Uterus (tissue), 4 donors: ENCODE measurements around the gene ARHGEF28. TPM values are rescaled to one million over a fixed set of nuclear protein-coding genes. Genes with fewer than 3 reads are reported as not detected.

Source experiments
- DNase-seq, 2 donors: peaks; one replicate each; pipeline ENCODE4 v3.0.0-alpha.2; 2019 to 2020
- H3K27ac ChIP-seq, 2 donors: fragments of 200-600 bp; sonication (generic); 1 replicate in 1 of 2; 2 replicates in 1 of 2; pipeline ENCODE4 v1.5.1; 2016 to 2018
- H3K27me3 ChIP-seq, 2 donors: fragments of 200-600 bp; sonication (generic); one replicate each; pipeline ENCODE4 v1.5.1; 2018 to 2019; ENCODE audit warnings: control low read depth in 1 of 2
- H3K36me3 ChIP-seq, 2 donors: fragments of 200-600 bp; sonication (generic); one replicate each; pipeline ENCODE4 v1.5.1; 2019; ENCODE audit warnings: control low read depth in 1 of 2
- H3K4me1 ChIP-seq, 2 donors: fragments of 200-600 bp; sonication (generic); one replicate each; pipeline ENCODE4 v1.5.1; 2018 to 2019; ENCODE audit warnings: control low read depth in 1 of 2
- H3K4me3 ChIP-seq, 2 donors: fragments of 200-600 bp; sonication (generic); 1 replicate in 1 of 2; 2 replicates in 1 of 2; pipeline ENCODE4 v1.5.1; 2018 to 2019; ENCODE audit warnings: mild to moderate bottlenecking in 1 of 2
- H3K9me3 ChIP-seq, 2 donors: fragments of 200-600 bp; sonication (generic); one replicate each; pipeline ENCODE4 v1.5.1; 2019; ENCODE audit warnings: control low read depth in 1 of 2
- CTCF ChIP-seq, 4 experiments: fragments of 200-600 bp in 2 of 4; fragments of 450-650 bp in 2 of 4; sonication (generic) in 2 of 4; IDR thresholded peaks; one replicate each; pipeline ENCODE4 v1.5.1; 2016 to 2019; ENCODE audit warnings: antibody characterized with exemption in 4 of 4, mild to moderate bottlenecking in 2 of 4, moderate library complexity in 1 of 4
- POLR2A ChIP-seq, 2 donors: fragments of 450-650 bp; IDR thresholded peaks; one replicate each; pipeline ENCODE4 v1.6.1; 2016; ENCODE audit warnings: antibody characterized with exemption in 2 of 2, mild to moderate bottlenecking in 1 of 2, moderate library complexity in 1 of 2
- intact Hi-C: fragments of 100-400 bp; cut with DNase I; formaldehyde crosslinking; loops from one replicate; pipeline ENCODE4 v1.15.1; 2023; ENCODE audit warnings: low total_unique reads
- total RNA-seq, 4 donors: library from RNA; depleted of rRNA in 3 of 4; stranded (reverse); fragments of >200 nt in 3 of 4; gene quantifications; one replicate each; pipeline versions ENCODE4 v1.1.0 to v1.2.4, GENCODE V29; 2014 to 2023
- donor health status: DM: yes; HTN: yes; CAD: no.

ARHGEF28 gene
- total RNA-seq, 4 donors from 2014 or later: 11.9 to 23.2 (median 19.3) TPM

DNA sequence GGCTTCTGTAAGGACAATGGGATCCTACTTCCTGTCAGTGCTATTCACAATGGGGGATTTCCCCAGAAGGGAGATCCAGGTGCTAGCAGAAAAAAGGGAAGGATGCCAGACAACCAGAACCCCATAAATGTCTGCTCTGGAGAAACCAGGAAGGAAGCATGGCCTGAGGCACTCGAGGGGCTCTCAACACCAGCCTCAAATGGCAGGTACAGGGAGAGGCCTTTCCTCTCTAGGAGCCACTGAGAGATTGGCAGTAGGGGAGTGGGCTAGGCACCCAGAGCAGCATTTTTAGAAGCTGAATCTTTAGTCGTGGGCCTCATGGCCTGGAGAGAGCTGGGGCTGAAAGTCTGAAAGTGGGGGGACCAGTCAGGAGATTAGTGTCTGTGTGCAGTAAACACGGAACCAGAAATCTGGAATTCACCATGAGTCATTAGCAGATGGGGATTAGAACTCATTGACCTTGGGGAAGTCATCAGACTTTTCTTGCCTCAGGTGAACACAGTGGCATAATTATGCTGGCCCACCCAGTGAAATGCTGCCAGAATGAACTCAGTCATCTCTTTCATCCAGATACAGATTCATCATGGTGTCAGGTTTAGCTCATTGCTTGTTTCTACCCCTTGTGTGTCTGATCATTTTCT is 28.3 kb downstream of the ARHGEF28 start:
- no peaks in the 10 kb centered on the region for H3K9me3 ChIP-seq
- no peak for DNase-seq
- H3K36me3 ChIP-seq: no peaks in the 10 kb centered on the region
- no peak overlapping the region for H3K4me3 ChIP-seq
- TF ChIP-seq POLR2A (IDR thresholded peaks at IDR 0.05) (no peak), CTCF (IDR thresholded peaks at IDR 0.05) (no peak)
- intact Hi-C loops: no loop called here
- no peaks in the 10 kb centered on the region for H3K4me1 ChIP-seq
- H3K27ac ChIP-seq: no peak overlapping the region
- no peaks in the 10 kb centered on the region for H3K27me3 ChIP-seq

- Histone ChIP-seq H3K36me3 (no peaks in the 10 kb centered on the region), H3K4me1 (no peaks in the 10 kb centered on the region), H3K27ac (no peak overlapping the region), H3K4me3 (no peak overlapping the region), H3K9me3 (no peaks in the 10 kb centered on the region), H3K27me3 (no peaks in the 10 kb centered on the region)
- intact Hi-C loops: no loop called here
- no peak for DNase-seq
- TF ChIP-seq CTCF (IDR thresholded peaks at IDR 0.05): no peak
- TF ChIP-seq POLR2A (IDR thresholded peaks at IDR 0.05): no peak
Observed at GRCh38 chr5:73654819-73655318, 28.9 kb downstream of the ARHGEF28 start.

DNA sequence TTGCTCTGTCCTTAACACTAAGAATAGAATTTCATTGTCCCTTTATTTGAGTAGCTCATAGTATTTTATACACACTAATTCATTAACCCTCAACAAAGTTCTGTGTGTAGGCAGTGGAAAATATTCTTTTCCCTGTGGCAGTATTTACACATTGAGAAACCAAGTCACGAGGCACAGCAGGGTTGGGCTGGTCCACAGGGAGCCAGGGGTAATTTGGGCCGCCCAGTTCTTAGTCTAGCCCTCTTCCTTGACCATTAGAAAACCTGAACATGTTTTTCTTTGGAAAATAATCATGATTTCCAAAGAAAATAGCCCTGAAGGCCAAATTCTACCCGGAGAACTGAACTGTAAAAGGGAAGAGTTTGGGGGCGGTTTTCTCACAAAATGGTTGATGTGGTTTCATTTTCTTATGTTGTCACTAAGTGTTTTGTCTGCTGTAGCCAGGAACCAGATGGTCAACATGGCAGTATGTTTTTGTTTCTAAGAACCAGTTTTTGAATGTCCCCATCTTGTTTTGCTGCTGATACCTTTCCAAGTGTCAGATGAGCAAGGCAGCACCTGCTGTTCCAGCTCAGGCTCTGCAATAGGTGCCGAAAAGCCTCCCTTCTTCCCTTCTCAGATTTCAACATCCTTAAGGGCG is 29.6 kb downstream of the ARHGEF28 start:
- H3K9me3 ChIP-seq: no peaks in the 10 kb centered on the region
- H3K27me3 ChIP-seq: no peaks in the 10 kb centered on the region
- no peaks in the 10 kb centered on the region for H3K36me3 ChIP-seq
- intact Hi-C loops: no loop called here
- no peak overlapping the region for H3K27ac ChIP-seq
- no peak overlapping the region for H3K4me3 ChIP-seq
- TF ChIP-seq POLR2A (IDR thresholded peaks at IDR 0.05) (no peak), CTCF (IDR thresholded peaks at IDR 0.05) (no peak)
- DNase-seq: no peak
- no peaks in the 10 kb centered on the region for H3K4me1 ChIP-seq

GRCh38 chr5:73661753-73662152 is 35.8 kb downstream of the ARHGEF28 start:
- TF ChIP-seq POLR2A (IDR thresholded peaks at IDR 0.05) (no peak), CTCF (IDR thresholded peaks at IDR 0.05) (no peak)
- Histone ChIP-seq H3K4me3 (no peak overlapping the region), H3K4me1 (no peaks in the 10 kb centered on the region), H3K9me3 (no peaks in the 10 kb centered on the region), H3K27ac (no peak overlapping the region), H3K27me3 (no peaks in the 10 kb centered on the region), H3K36me3 (no peaks in the 10 kb centered on the region)
- intact Hi-C loops: no loop called here
- DNase-seq: no peak

DNA sequence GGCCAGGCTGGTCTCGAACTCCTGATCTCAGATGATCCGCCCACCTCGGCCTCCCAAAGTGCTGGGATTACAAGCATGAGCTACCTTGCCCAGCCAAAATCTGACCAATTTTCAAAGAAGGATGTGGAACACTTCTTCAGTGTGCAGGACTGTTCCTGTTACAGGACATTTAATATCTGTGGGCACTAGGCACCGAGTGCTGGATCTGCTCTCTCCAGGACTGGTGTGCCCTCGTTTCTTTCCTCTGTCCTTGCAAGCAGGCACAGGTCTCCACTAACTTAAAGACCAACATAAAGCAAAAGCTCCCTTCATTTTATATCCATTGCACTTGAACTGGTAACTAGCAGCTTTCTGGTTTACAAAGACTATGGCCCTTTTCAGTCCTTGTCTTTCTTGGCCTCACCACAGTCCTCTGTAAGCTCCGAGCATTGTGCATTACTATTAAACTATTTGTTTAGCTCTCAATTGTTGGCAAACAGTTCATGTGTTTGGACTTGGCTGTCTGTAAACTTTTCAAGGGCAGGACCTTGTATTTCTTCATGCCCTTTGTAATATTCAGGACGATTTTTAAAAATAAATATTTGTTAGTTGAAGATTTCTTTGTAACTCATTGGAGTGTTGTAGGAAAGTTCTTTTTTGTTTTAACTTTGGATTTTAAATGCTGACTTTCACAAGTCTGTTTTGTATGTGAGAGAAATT is 37.3 kb downstream of the ARHGEF28 start:
- Histone ChIP-seq H3K9me3 (no peaks in the 10 kb centered on the region), H3K27me3 (no peaks in the 10 kb centered on the region), H3K4me3 (no peak overlapping the region), H3K36me3 (no peaks in the 10 kb centered on the region), H3K27ac (no peak overlapping the region), H3K4me1 (no peaks in the 10 kb centered on the region)
- TF ChIP-seq CTCF (IDR thresholded peaks at IDR 0.05) (no peak), POLR2A (IDR thresholded peaks at IDR 0.05) (no peak)
- intact Hi-C loops: no loop called here
- DNase-seq: no peak
